SK-N-SH (cell line): ENCODE measurements around the gene FAM229A. TPM values are rescaled to one million over a fixed set of nuclear protein-coding genes. Genes with fewer than 3 reads are reported as not detected.

ENCODE experiments used
- CTCF ChIA-PET: fragments of 300-600, 350-600 bp; formaldehyde crosslinking; extraction: SDS; loops from one replicate; lab custom pipeline; 2021; lab: Yijun Ruan, JAX
- POLR2A ChIA-PET: fragments of 350-600 bp; sonication (Branson Sonifier 250); formaldehyde crosslinking; extraction: SDS; loops from one replicate; lab custom pipeline; 2020; ENCODE audit warnings: antibody characterized with exemption, inconsistent platforms; lab: Yijun Ruan, JAX
- DNase-seq: peaks from one replicate; pipeline ENCODE4 v3.0.0; 2012
- H2AFZ ChIP-seq: fragments of 200-600 bp; sonication (generic); 2 replicates; pipeline ENCODE4 v1.8.1; 2016; ENCODE audit warnings: antibody characterized with exemption, mild to moderate bottlenecking, low read depth
- H3F3A ChIP-seq: fragments of 200-600 bp; sonication (generic); replicated peaks from 2 replicates; pipeline ENCODE3; 2016; ENCODE audit warnings: antibody characterized with exemption, mild to moderate bottlenecking; ENCODE audit not compliant: insufficient read depth
- H3K27ac ChIP-seq, 2 experiments: fragments of 200-500 bp in 1 of 2; fragments of 200-600 bp in 1 of 2; sonication (Bioruptor generic) in 1 of 2; sonication (generic), shearing (Covaris generic) in 1 of 2; 2 replicates each; pipeline versions ENCODE4 v1.5.1 to v1.6.1; 2014 to 2016; ENCODE audit warnings: low read depth in 2 of 2, inconsistent platforms in 1 of 2, low read length in 1 of 2, mild to moderate bottlenecking in 1 of 2, mixed read lengths in 1 of 2
- H3K27me3 ChIP-seq: fragments of 200-600 bp; sonication (generic), shearing (Covaris generic); 2 replicates; pipeline ENCODE4 v1.6.1; 2016; ENCODE audit warnings: mixed run types; ENCODE audit not compliant: insufficient read depth
- H3K36me3 ChIP-seq, 2 experiments: fragments of 200-500 bp in 1 of 2; fragments of 200-600 bp in 1 of 2; sonication (Bioruptor generic) in 1 of 2; sonication (generic) in 1 of 2; replicated peaks in 1 of 2; 2 replicates each; pipeline versions ENCODE3 to v1.5.1; 2014 to 2016; ENCODE audit warnings: low read length in 1 of 2, mild to moderate bottlenecking in 1 of 2; ENCODE audit not compliant: insufficient read depth in 2 of 2, control insufficient read depth in 1 of 2
- H3K4me1 ChIP-seq, 2 experiments: fragments of 200-500 bp in 1 of 2; fragments of 200-600 bp in 1 of 2; sonication (Bioruptor generic) in 1 of 2; sonication (generic), shearing (Covaris generic) in 1 of 2; 2 replicates each; pipeline versions ENCODE4 v1.5.1 to v1.6.1; 2014 to 2016; ENCODE audit warnings: low read depth in 1 of 2, low read length in 1 of 2, mixed run types in 1 of 2; ENCODE audit not compliant: insufficient read depth in 2 of 2, control insufficient read depth in 1 of 2
- H3K4me2 ChIP-seq: fragments of 200-600 bp; sonication (generic), shearing (Covaris generic); 2 replicates; pipeline ENCODE4 v1.6.1; 2017; ENCODE audit warnings: mixed run types
- H3K4me3 ChIP-seq, 2 experiments: fragments of 200-500 bp in 1 of 2; fragments of 200-600 bp in 1 of 2; sonication (Bioruptor generic) in 1 of 2; sonication (generic), shearing (Covaris generic) in 1 of 2; 2 replicates each; pipeline versions ENCODE4 v1.5.1 to v1.8.1; 2014 to 2016; ENCODE audit warnings: low read depth in 2 of 2, inconsistent platforms in 1 of 2, low read length in 1 of 2, mild to moderate bottlenecking in 1 of 2, mixed read lengths in 1 of 2, moderate library complexity in 1 of 2
- H3K79me2 ChIP-seq: fragments of 200-600 bp; sonication (generic); 2 replicates; pipeline ENCODE4 v1.8.1; 2017; ENCODE audit warnings: mild to moderate bottlenecking; ENCODE audit not compliant: insufficient read depth
- H3K9ac ChIP-seq: fragments of 200-600 bp; sonication (generic); 2 replicates; pipeline ENCODE4 v1.6.1; 2017; ENCODE audit warnings: mixed run types
- H3K9me2 ChIP-seq: fragments of 200-600 bp; sonication (generic); 2 replicates; pipeline ENCODE4 v1.6.1; 2017; ENCODE audit warnings: mixed run types
- H3K9me3 ChIP-seq: fragments of 200-600 bp; sonication (generic); 2 replicates; pipeline ENCODE4 v1.6.1; 2017; ENCODE audit warnings: mixed run types, mild to moderate bottlenecking, moderate library complexity
- H4K20me1 ChIP-seq: fragments of 200-600 bp; sonication (generic); 2 replicates; pipeline ENCODE4 v1.6.1; 2017; ENCODE audit warnings: mild to moderate bottlenecking, mixed run types; ENCODE audit not compliant: insufficient read depth
- CHD2 ChIP-seq: fragments of 150-350 bp; IDR thresholded peaks from 2 replicates; pipeline ENCODE4 v1.6.1; 2018; ENCODE audit warnings: low read length; ENCODE audit not compliant: partially characterized antibody
- ELF1 ChIP-seq: IDR thresholded peaks from 2 replicates; pipeline ENCODE4 v1.4.0; 2012
- EP300 ChIP-seq, 2 experiments: IDR thresholded peaks; 2 replicates each; pipeline versions ENCODE4 v1.4.0 to v1.6.1; 2012; ENCODE audit warnings: borderline replicate concordance in 1 of 2, low read depth in 1 of 2, low read length in 1 of 2
- EZH2phosphoT487 ChIP-seq: fragments of 200-600 bp; sonication (generic); IDR thresholded peaks from 2 replicates; pipeline ENCODE4 v1.6.1; 2017; ENCODE audit warnings: low read depth, mixed run types, mild to moderate bottlenecking, antibody characterized with exemption, moderate library complexity, borderline replicate concordance
- FOXJ3 ChIP-seq: sonication (generic); formaldehyde crosslinking; IDR thresholded peaks from 2 replicates; pipeline ENCODE4 v1.5.1; 2020; ENCODE audit warnings: mild to moderate bottlenecking, missing genetic modification reagents
- FOXM1 ChIP-seq: IDR thresholded peaks from 2 replicates; pipeline ENCODE4 v1.4.0; 2012; ENCODE audit warnings: low read depth, mild to moderate bottlenecking
- GABPA ChIP-seq: IDR thresholded peaks from 2 replicates; pipeline ENCODE4 v1.4.0; 2012; ENCODE audit warnings: low read depth, mild to moderate bottlenecking
- IRF3 ChIP-seq: fragments of 150-350 bp; IDR thresholded peaks from 2 replicates; pipeline ENCODE4 v1.6.1; 2016; ENCODE audit warnings: mild to moderate bottlenecking, low read depth, low read length
- MAX ChIP-seq: IDR thresholded peaks from 2 replicates; pipeline ENCODE4 v1.4.0; 2012; ENCODE audit warnings: low read depth
- MEF2A ChIP-seq: IDR thresholded peaks from 2 replicates; pipeline ENCODE4 v1.4.0; 2012; ENCODE audit warnings: low read depth, borderline replicate concordance
- NFIC ChIP-seq: IDR thresholded peaks from 2 replicates; pipeline ENCODE4 v1.4.0; 2012; ENCODE audit warnings: borderline replicate concordance
- NRF1 ChIP-seq: IDR thresholded peaks from 2 replicates; pipeline ENCODE4 v1.6.1; 2012; ENCODE audit warnings: low read depth, mild to moderate bottlenecking, low read length
- POLR2AphosphoS5 ChIP-seq: IDR thresholded peaks from 2 replicates; pipeline ENCODE4 v1.6.1; 2012; ENCODE audit warnings: low read depth, low read length
- RAD21 ChIP-seq: IDR thresholded peaks from 2 replicates; pipeline ENCODE4 v1.6.1; 2012; ENCODE audit warnings: mild to moderate bottlenecking, low read length
- RCOR1 ChIP-seq: fragments of 150-350 bp; IDR thresholded peaks from 2 replicates; pipeline ENCODE4 v1.6.1; 2017; ENCODE audit warnings: antibody characterized with exemption, low read length
- RXRA ChIP-seq: IDR thresholded peaks from 2 replicates; pipeline ENCODE4 v1.4.0; 2012; ENCODE audit warnings: low read depth, mild to moderate bottlenecking, borderline replicate concordance
- SIN3A ChIP-seq: IDR thresholded peaks from 2 replicates; pipeline ENCODE4 v1.6.1; 2012; ENCODE audit warnings: low read depth, mild to moderate bottlenecking, low read length, moderate library complexity, borderline replicate concordance
- TAF1 ChIP-seq: IDR thresholded peaks from 2 replicates; pipeline ENCODE4 v1.6.1; 2012; ENCODE audit warnings: low read depth, mild to moderate bottlenecking, low read length, moderate library complexity, borderline replicate concordance
- YY1 ChIP-seq: IDR thresholded peaks from 2 replicates; pipeline ENCODE4 v1.4.0; 2012; ENCODE audit warnings: low read depth, mild to moderate bottlenecking
- ZBTB33 ChIP-seq: IDR thresholded peaks from 2 replicates; pipeline ENCODE4 v1.4.0; 2012; ENCODE audit warnings: low read depth, borderline replicate concordance
- WGBS: methylation state at CpG from one replicate; pipeline ENCODE4 v1.1.6; 2017; ENCODE audit warnings: low lambda C conversion rate; 5-methylcytosine and 5-hydroxymethylcytosine counted together
- polyA plus RNA-seq, 3 experiments: library from polyadenylated mRNA; depleted of rRNA; stranded (reverse); fragments of >200 nt; gene quantifications; 2 replicates each; pipeline ENCODE4 v1.2.3, GENCODE V29; 2012

The FAM229A gene
- polyA plus RNA-seq, 1 of the 3 experiments (the other 2 are of a cell fraction) = 8.0 TPM

- no peak overlapping the region for H3K27ac ChIP-seq
- H4K20me1 ChIP-seq = no peaks in the 10 kb centered on the region
- no peaks in the 10 kb centered on the region for H3K9me3 ChIP-seq
- ChIA-PET POLR2A (interaction anchor here (3.5 kb wide), 1 partner anchor 17 kb away, joined by 24 read pairs; the partner anchor contains the start of gene MARCKSL1), CTCF (interaction anchor here (0.6 to 2.0 kb wide), 4 partner anchors 9 to 552 kb away, joined by 3 to 5 read pairs (median 4); partner anchors contain the start of genes FAM229A and TSSK3)
- peaks cover 4 to 9% of the 10 kb centered on the region in 2 experiments; a peak in 2 of 4 replicates for H3K4me1 ChIP-seq
- H3F3A ChIP-seq = peaks cover 8% of the 10 kb centered on the region
- 92% methylated on average over 2 of the region's 2 CpGs for WGBS
- no peak overlapping the region for H2AFZ ChIP-seq
- H3K27me3 ChIP-seq = no peaks in the 10 kb centered on the region
- no peak for DNase-seq
- H3K4me2 ChIP-seq = no peak overlapping the region
- no peak overlapping the region for H3K9ac ChIP-seq
- H3K4me3 ChIP-seq = no peak overlapping the region
- H3K36me3 ChIP-seq = no peaks in the 10 kb centered on the region
- peaks cover 8% of the 10 kb centered on the region; the same call in 1 of the 2 replicates for H3K79me2 ChIP-seq
- H3K9me2 ChIP-seq = no peaks in the 10 kb centered on the region
- TF ChIP-seq EP300 (IDR thresholded peaks at IDR 0.05; ENCODE audit: borderline replicate concordance in 1 of 2, low read depth in 1 of 2, low read length in 1 of 2) = no peak
- no peak for TF ChIP-seq EZH2phosphoT487
- TF ChIP-seq RXRA = no peak
- TF ChIP-seq GABPA = no peak
- TF ChIP-seq NRF1 = no peak
- no peak for TF ChIP-seq FOXM1
- TF ChIP-seq TAF1 = no peak
- TF ChIP-seq RCOR1 = no peak
- no peak for TF ChIP-seq CHD2
- TF ChIP-seq ZBTB33 = no peak
- TF ChIP-seq POLR2AphosphoS5 = no peak
- TF ChIP-seq RAD21 = no peak
- no peak for TF ChIP-seq NFIC
- TF ChIP-seq MEF2A = no peak
Measured at GRCh38 chr1:32353431-32353830, 8.9 kb downstream of the FAM229A start.

- Histone ChIP-seq H3F3A (peaks cover 3% of the 10 kb centered on the region), H3K9ac (0 out of 2 replicates have a peak overlapping the region, but pooled peaks have one; percentile 87), H3K4me2 (peak overlapping the region; percentile 96), H3K9me3 (no peaks in the 10 kb centered on the region), H3K36me3 (no peaks in the 10 kb centered on the region), H3K27ac (no peak overlapping the region), H3K4me1 (peaks cover 4 to 9% of the 10 kb centered on the region in 2 experiments; a peak in 2 of 4 replicates), H3K4me3 (no peak overlapping the region; a peak in 1 of 4 replicates), H3K27me3 (no peaks in the 10 kb centered on the region), H2AFZ (no peak overlapping the region), H4K20me1 (no peaks in the 10 kb centered on the region), H3K9me2 (no peaks in the 10 kb centered on the region), H3K79me2 (peaks cover 8% of the 10 kb centered on the region; the same call in 1 of the 2 replicates)
- POLR2A ChIA-PET = interaction anchor here (0.6 to 3.5 kb wide), 3 partner anchors 17 to 116 kb away, joined by 3 to 24 read pairs (median 6); partner anchors contain the start of gene MARCKSL1
- no peak for DNase-seq
- CTCF ChIA-PET = interaction anchor here (1.4 to 3.4 kb wide), 6 partner anchors 16 to 138 kb away, joined by 3 to 24 read pairs (median 4); partner anchors contain the start of gene MARCKSL1
- 95% methylated on average over 2 of the region's 2 CpGs for WGBS
- TF ChIP-seq RCOR1 (no peak), EZH2phosphoT487 (no peak), NFIC (no peak), ZBTB33 (no peak), TAF1 (no peak), YY1 (no peak), EP300 (IDR thresholded peaks at IDR 0.05; ENCODE audit: borderline replicate concordance in 1 of 2, low read depth in 1 of 2, low read length in 1 of 2) (no peak), SIN3A (no peak), ELF1 (no peak), IRF3 (no peak), MAX (no peak), FOXJ3 (CRISPR knock-in tag) (no peak), GABPA (no peak)
Measured at GRCh38 chr1:32352831-32353383, 9.4 kb downstream of the FAM229A start.
